ENCODE measurements around the gene PSMC3. TPM values are rescaled to one million over a fixed set of nuclear protein-coding genes. Genes with fewer than 3 reads are reported as not detected.

PSMC3 gene
- total RNA-seq, 1 experiment from 2014 or later: 162 TPM

- intact Hi-C loops (cut with micrococcal nuclease): no loop called here
- H3K36me3 Mint-ChIP-seq (ENCODE audit: insufficient read depth, unreplicated experiment): peaks cover 6% of the 10 kb centered on the region
- no peak for TF ChIP-seq CTCF (IDR thresholded peaks at IDR 0.05; ENCODE audit: unreplicated experiment)
Measured at GRCh38 chr11:47391711-47392432, 34.4 kb downstream of the PSMC3 start.

GRCh38 chr11:47391077-47391583 lies 35.1 kb downstream of the PSMC3 start:
- ChIA-PET POLR2A (interaction anchor here (0.6 kb wide), 1 partner anchor 549 kb away, joined by 3 read pairs; no protein-coding TSS in a partner anchor), CTCF (interaction anchor here (0.6 to 1.9 kb wide), 3 partner anchors 16 to 63 kb away, joined by 3 to 9 read pairs (median 5); no protein-coding TSS in a partner anchor)

More at GRCh38 chr11:47391711-47392432, 34.4 kb downstream of the PSMC3 start:
- POLR2A ChIA-PET: interaction anchor here (0.6 to 0.7 kb wide), 2 partner anchors 202 to 550 kb away, joined by 3 read pairs; no protein-coding TSS in a partner anchor
- Mint-ChIP-seq H3K27me3 (ENCODE audit: insufficient read depth, unreplicated experiment) (no peaks in the 10 kb centered on the region), H3K4me1 (ENCODE audit: insufficient read depth, unreplicated experiment) (no peaks in the 10 kb centered on the region), H3K4me3 (ENCODE audit: unreplicated experiment) (no peak overlapping the region), H3K27ac (ENCODE audit: low read depth, unreplicated experiment) (no peak overlapping the region), H3K9me3 (ENCODE audit: unreplicated experiment) (no peaks in the 10 kb centered on the region)
- DNase-seq (ENCODE audit: unreplicated experiment): no peak
- CTCF ChIA-PET: interaction anchor here (0.6 to 2.4 kb wide), 5 partner anchors 15 to 1315 kb away, joined by 3 to 12 read pairs (median 5); no protein-coding TSS in a partner anchor
- BruUV-seq (replicated peaks): no TSS peak

GRCh38 chr11:47390422-47390760 lies 35.8 kb downstream of the PSMC3 start:
- TF ChIP-seq CTCF (IDR thresholded peaks at IDR 0.05; ENCODE audit: unreplicated experiment): no peak
- BruUV-seq (replicated peaks): no TSS peak
- intact Hi-C loops (cut with micrococcal nuclease): no loop called here
- Mint-ChIP-seq H3K27me3 (ENCODE audit: insufficient read depth, unreplicated experiment) (no peaks in the 10 kb centered on the region), H3K4me3 (ENCODE audit: unreplicated experiment) (no peak overlapping the region), H3K9me3 (ENCODE audit: unreplicated experiment) (no peaks in the 10 kb centered on the region), H3K27ac (ENCODE audit: low read depth, unreplicated experiment) (no peak overlapping the region), H3K4me1 (ENCODE audit: insufficient read depth, unreplicated experiment) (no peaks in the 10 kb centered on the region), H3K36me3 (ENCODE audit: insufficient read depth, unreplicated experiment) (peaks cover 6% of the 10 kb centered on the region)
- POLR2A ChIA-PET: no interaction called here
- no peak for DNase-seq (ENCODE audit: unreplicated experiment)
- CTCF ChIA-PET: interaction anchor here (0.6 to 1.9 kb wide), 3 partner anchors 13 to 17 kb away, joined by 3 to 9 read pairs (median 5); no protein-coding TSS in a partner anchor

More at GRCh38 chr11:47391077-47391583, 35.1 kb downstream of the PSMC3 start:
- no peak overlapping the region for H3K27ac Mint-ChIP-seq (ENCODE audit: low read depth, unreplicated experiment)
- peaks cover 6% of the 10 kb centered on the region for H3K36me3 Mint-ChIP-seq (ENCODE audit: insufficient read depth, unreplicated experiment)
- no TSS peak for BruUV-seq (replicated peaks)
- TF ChIP-seq CTCF (IDR thresholded peaks at IDR 0.05; ENCODE audit: unreplicated experiment): no peak
- no peak overlapping the region for H3K4me3 Mint-ChIP-seq (ENCODE audit: unreplicated experiment)
- no peaks in the 10 kb centered on the region for H3K4me1 Mint-ChIP-seq (ENCODE audit: insufficient read depth, unreplicated experiment)
- no peaks in the 10 kb centered on the region for H3K27me3 Mint-ChIP-seq (ENCODE audit: insufficient read depth, unreplicated experiment)
- intact Hi-C loops (cut with micrococcal nuclease): no loop called here
- DNase-seq (ENCODE audit: unreplicated experiment): no peak
- no peaks in the 10 kb centered on the region for H3K9me3 Mint-ChIP-seq (ENCODE audit: unreplicated experiment)

- DNase-seq (ENCODE audit: unreplicated experiment): no peak
- no peak overlapping the region for H3K27ac Mint-ChIP-seq (ENCODE audit: low read depth, unreplicated experiment)
- no TSS peak for BruUV-seq (replicated peaks)
- no peaks in the 10 kb centered on the region for H3K9me3 Mint-ChIP-seq (ENCODE audit: unreplicated experiment)
- H3K4me1 Mint-ChIP-seq (ENCODE audit: insufficient read depth, unreplicated experiment): no peaks in the 10 kb centered on the region
- no peak overlapping the region for H3K4me3 Mint-ChIP-seq (ENCODE audit: unreplicated experiment)
- CTCF ChIA-PET: interaction anchor here (0.6 to 2.4 kb wide), 9 partner anchors 11 to 438 kb away, joined by 3 to 20 read pairs (median 3); partner anchors contain the start of gene SPI1
- TF ChIP-seq CTCF (IDR thresholded peaks at IDR 0.05; ENCODE audit: unreplicated experiment): no peak
- no peaks in the 10 kb centered on the region for H3K27me3 Mint-ChIP-seq (ENCODE audit: insufficient read depth, unreplicated experiment)
- POLR2A ChIA-PET: interaction anchor here (0.7 kb wide), 1 partner anchor 122 kb away, joined by 3 read pairs; no protein-coding TSS in a partner anchor
- H3K36me3 Mint-ChIP-seq (ENCODE audit: insufficient read depth, unreplicated experiment): peaks cover 6% of the 10 kb centered on the region
- intact Hi-C loops (cut with micrococcal nuclease): no loop called here
Measured at GRCh38 chr11:47389577-47390421, 36.4 kb downstream of the PSMC3 start.

All from MCF 10A (cell line).